HFFc6 (cell line): ENCODE results near the gene ERCC6L. TPM values are rescaled to one million over a fixed set of nuclear protein-coding genes. Genes with fewer than 3 reads are reported as not detected.

ENCODE experiments used
- DNase-seq: peaks from one replicate; pipeline ENCODE4 v3.0.0-alpha.2; 2018
- H3K27ac Mint-ChIP-seq: 2 replicates; pipeline ENCODE4 v1.8.0; 2020; ENCODE audit warnings: mild to moderate bottlenecking, mixed read lengths
- H3K27me3 Mint-ChIP-seq: 2 replicates; pipeline ENCODE4 v1.8.0; 2021; ENCODE audit warnings: mild to moderate bottlenecking, moderate library complexity, mixed read lengths; ENCODE audit not compliant: insufficient read depth
- H3K36me3 Mint-ChIP-seq: 2 replicates; pipeline ENCODE4 v1.8.0; 2021; ENCODE audit warnings: low read depth, mixed read lengths
- H3K4me1 Mint-ChIP-seq: 2 replicates; pipeline ENCODE4 v1.8.0; 2020; ENCODE audit warnings: low read depth, mixed read lengths
- H3K4me3 Mint-ChIP-seq: 2 replicates; pipeline ENCODE4 v1.8.0; 2020; ENCODE audit warnings: mild to moderate bottlenecking, moderate library complexity, mixed read lengths
- H3K9me3 Mint-ChIP-seq: 2 replicates; pipeline ENCODE4 v1.8.0; 2020; ENCODE audit warnings: mild to moderate bottlenecking, mixed read lengths
- CTCF ChIP-seq: fragments of 200-600 bp; sonication (generic); IDR thresholded peaks from 2 replicates; pipeline ENCODE4 v1.5.0; 2021; ENCODE audit warnings: antibody characterized with exemption, mild to moderate bottlenecking
- total RNA-seq, 6 experiments: library from RNA; stranded (reverse); fragmentation: NEBNext Ultra II Directional; extraction: Animal tissue kit (Norgen Biotek cat#: 25700); gene quantifications; 2 replicates in 1 of 6; 3 replicates in 5 of 6; pipeline ENCODE4 v1.2.3, GENCODE V29; 2021

Gene ERCC6L
- total RNA-seq, 6 experiments from 2014 or later, result 3.1 to 7.2 (median 6.6) TPM

DNA sequence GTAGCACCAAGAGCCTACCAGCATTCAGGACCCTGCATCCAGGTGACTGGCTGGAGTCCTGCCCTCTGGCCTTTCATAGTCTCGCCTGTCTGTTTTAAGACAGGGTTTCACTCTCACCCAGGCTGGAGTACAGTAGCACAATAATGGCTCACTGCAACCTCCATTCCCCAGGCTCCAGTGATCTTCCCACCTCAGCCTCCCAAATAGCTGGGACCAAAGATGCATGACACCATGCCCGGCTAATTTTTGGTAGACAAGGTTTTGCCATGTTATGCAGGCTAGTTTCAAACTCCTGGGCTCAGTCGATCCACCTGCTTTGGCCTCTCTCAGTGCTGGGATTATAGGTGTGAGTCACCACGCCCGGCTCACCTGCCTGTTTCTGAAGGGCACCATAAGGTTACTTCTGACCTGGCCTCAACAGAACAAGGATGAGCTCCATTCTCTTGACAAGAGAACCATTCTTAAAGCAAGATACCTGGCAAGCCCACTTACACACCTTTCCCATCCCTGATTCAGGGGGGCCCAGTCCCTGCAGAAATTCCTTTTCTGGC lies 31.6 kb upstream of the ERCC6L start:
- Mint-ChIP-seq H3K9me3 (no peaks in the 10 kb centered on the region), H3K36me3 (peaks cover 42% of the 10 kb centered on the region), H3K27ac (peak overlapping the region; percentile 97), H3K4me1 (peaks cover 63% of the 10 kb centered on the region), H3K4me3 (peak overlapping the region; percentile 13; the same call in 1 of the 2 replicates), H3K27me3 (peaks cover 3% of the 10 kb centered on the region; the same call in 1 of the 2 replicates)
- no peak for TF ChIP-seq CTCF
- no peak for DNase-seq

- peak; percentile 67 for DNase-seq
- no peak for TF ChIP-seq CTCF
- H3K9me3 Mint-ChIP-seq, result no peaks in the 10 kb centered on the region
- peak overlapping the region; percentile 82 for H3K4me3 Mint-ChIP-seq
- H3K27ac Mint-ChIP-seq, result peak overlapping the region; percentile 97
- H3K4me1 Mint-ChIP-seq, result peaks cover 56% of the 10 kb centered on the region
- H3K36me3 Mint-ChIP-seq, result peaks cover 36% of the 10 kb centered on the region
- peaks cover 3% of the 10 kb centered on the region; the same call in 1 of the 2 replicates for H3K27me3 Mint-ChIP-seq
Observed at GRCh38 chrX:72269671-72270251, 30.9 kb upstream of the ERCC6L start.

DNA sequence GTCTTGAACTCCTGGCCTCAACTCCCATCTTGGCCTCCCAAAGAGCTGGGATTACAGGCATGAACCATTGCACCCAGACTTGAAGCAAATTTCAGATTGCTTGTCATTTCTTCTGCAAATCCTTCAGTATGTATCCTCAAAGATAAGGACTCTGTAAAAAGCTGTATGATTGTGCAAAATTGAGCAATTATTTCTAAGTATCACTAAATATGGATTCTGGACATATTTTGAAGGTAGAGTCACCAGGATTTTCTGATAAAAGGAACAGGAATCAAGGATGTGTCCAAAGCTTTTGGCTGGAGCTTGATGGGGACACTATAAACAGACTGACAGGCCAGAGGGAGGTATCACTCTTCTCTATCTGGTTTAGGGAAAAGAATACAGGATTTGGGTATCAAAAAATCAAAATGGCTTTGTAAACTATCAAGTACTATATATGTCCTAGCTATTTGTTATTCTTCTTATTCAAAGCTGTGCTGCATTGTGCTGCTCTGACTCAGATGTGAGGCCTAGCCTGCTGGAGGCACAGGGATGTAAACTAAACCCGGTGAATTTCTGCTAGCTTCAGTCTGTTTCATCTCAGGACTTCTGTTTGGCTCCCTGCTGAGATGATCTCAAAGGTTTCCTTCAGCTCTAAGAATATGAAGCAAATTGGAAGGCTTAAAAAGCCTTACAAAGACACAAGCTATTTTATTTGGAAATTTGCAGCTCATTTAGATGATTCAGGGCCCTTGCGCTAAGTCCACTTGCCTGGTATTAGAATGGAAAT lies 30.0 kb upstream of the ERCC6L start:
- Mint-ChIP-seq H3K9me3 (no peaks in the 10 kb centered on the region), H3K27ac (peak overlapping the region; percentile 97), H3K4me1 (peaks cover 46% of the 10 kb centered on the region), H3K27me3 (peaks cover 3% of the 10 kb centered on the region; the same call in 1 of the 2 replicates), H3K4me3 (peak overlapping the region; percentile 49), H3K36me3 (peaks cover 26% of the 10 kb centered on the region)
- no peak for TF ChIP-seq CTCF
- DNase-seq, result peak; percentile 36

DNA sequence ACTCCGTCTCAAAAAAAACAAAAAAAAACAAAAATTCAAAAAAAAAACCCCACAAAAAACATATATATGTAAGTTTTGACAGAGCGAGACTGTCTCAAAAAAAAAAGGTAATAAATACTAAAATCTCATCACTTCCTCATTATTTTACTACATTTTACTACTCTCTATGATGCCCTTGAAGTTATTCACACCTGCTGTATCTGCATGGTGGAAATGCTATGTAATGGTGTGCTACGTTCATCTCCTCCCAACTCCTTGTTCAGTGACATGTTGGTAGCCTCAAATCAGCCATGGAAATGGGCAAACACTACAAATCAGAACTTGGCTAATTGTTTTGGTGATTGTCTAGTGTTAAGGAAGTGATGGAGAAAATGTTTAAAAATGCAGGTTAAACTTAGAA lies 26.4 kb upstream of the ERCC6L start:
- H3K9me3 Mint-ChIP-seq, result no peaks in the 10 kb centered on the region

GRCh38 chrX:72262077-72262476 lies 23.2 kb upstream of the ERCC6L start:
- Mint-ChIP-seq H3K27me3 (no peaks in the 10 kb centered on the region; the same call in 1 of the 2 replicates), H3K4me1 (peaks cover 16% of the 10 kb centered on the region), H3K4me3 (no peak overlapping the region), H3K9me3 (no peaks in the 10 kb centered on the region), H3K36me3 (peaks cover 5% of the 10 kb centered on the region), H3K27ac (no peak overlapping the region)
- no peak for TF ChIP-seq CTCF
- no peak for DNase-seq

More for the DNA sequence above, 26.4 kb upstream of the ERCC6L start:
- H3K4me3 Mint-ChIP-seq, result no peak overlapping the region
- no peak for TF ChIP-seq CTCF
- no peak overlapping the region for H3K27ac Mint-ChIP-seq
- DNase-seq, result no peak
- H3K36me3 Mint-ChIP-seq, result peaks cover 10% of the 10 kb centered on the region
- peaks cover 19% of the 10 kb centered on the region for H3K4me1 Mint-ChIP-seq
- H3K27me3 Mint-ChIP-seq, result peaks cover 3% of the 10 kb centered on the region
